VCaP (cell line): Measurements from ENCODE around the gene GRIK4.

Experiments used
- H3K27ac ChIP-seq: fragments of 450-650 bp; 2 replicates; pipeline ENCODE4 v1.5.1; 2017
- TF ChIP-seq, protein P1 (sequence below): fragments of 450-650 bp; conservative IDR thresholded peaks from 2 replicates; pipeline ENCODE4 v1.5.1; 2017; ENCODE audit warnings: mild to moderate bottlenecking, moderate library complexity

Gene GRIK4

GRCh38 chr11:120834686-120835210 is 323.2 kb downstream of the GRIK4 start:
- TF ChIP-seq, protein P1, sequence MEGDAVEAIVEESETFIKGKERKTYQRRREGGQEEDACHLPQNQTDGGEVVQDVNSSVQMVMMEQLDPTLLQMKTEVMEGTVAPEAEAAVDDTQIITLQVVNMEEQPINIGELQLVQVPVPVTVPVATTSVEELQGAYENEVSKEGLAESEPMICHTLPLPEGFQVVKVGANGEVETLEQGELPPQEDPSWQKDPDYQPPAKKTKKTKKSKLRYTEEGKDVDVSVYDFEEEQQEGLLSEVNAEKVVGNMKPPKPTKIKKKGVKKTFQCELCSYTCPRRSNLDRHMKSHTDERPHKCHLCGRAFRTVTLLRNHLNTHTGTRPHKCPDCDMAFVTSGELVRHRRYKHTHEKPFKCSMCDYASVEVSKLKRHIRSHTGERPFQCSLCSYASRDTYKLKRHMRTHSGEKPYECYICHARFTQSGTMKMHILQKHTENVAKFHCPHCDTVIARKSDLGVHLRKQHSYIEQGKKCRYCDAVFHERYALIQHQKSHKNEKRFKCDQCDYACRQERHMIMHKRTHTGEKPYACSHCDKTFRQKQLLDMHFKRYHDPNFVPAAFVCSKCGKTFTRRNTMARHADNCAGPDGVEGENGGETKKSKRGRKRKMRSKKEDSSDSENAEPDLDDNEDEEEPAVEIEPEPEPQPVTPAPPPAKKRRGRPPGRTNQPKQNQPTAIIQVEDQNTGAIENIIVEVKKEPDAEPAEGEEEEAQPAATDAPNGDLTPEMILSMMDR, result no peak
- no peak overlapping the region for H3K27ac ChIP-seq

GRCh38 chr11:120835601-120836228 is 324.2 kb downstream of the GRIK4 start:
- TF ChIP-seq, protein P1, result no peak
- no peak overlapping the region for H3K27ac ChIP-seq

- H3K27ac ChIP-seq, result no peak overlapping the region
- TF ChIP-seq, protein P1, result no peak
These were observed 326.1 kb downstream of the GRIK4 start for GRCh38 chr11:120837696-120838095.

DNA sequence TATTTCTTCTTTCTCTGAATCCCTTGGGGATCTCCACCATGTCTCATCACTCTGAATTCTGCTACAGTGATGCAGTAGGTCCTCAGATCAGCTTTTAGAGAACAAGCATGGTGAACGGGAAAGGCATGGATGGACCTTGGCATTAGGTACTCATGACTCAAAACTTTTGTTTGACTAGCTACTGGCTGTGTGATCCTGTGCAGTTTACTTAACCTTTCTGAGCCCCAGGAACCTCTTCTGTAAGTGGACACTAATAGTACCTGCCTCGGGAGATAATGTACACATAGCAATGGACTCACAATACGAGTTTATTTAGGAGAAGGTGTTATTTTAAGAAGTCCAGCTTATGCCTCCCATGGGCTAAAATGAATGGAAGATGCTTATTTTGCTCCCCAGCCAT is 327.7 kb downstream of the GRIK4 start:
- H3K27ac ChIP-seq, result no peak overlapping the region
- TF ChIP-seq, protein P1, result no peak

DNA sequence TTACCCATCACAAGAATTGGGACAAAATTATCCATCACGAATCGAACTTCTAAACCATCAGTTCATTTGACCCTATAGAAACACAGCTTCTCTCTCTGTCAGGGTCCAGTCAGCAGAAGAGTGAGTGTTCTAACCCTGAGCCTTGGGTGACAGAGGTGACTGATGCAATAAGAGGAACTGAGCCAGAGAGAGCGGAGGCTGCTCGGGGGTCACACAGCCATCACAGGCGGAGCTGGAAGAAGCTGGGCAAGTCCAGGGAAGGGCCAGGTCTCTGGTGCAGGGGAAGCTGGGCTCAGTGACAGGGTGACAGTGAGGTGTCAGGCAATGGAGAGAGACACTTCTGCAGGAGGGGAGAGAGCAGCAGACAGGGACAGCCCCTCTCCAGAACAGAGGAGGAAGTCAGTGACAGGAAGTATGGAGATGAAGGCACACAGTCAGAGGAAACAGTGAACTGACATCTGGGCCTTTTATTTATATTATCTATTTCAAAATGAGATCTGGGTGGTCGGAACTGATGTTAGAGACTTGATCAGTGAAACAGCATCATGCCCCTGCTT is 328.4 kb downstream of the GRIK4 start:
- TF ChIP-seq, protein P1, result no peak

GRCh38 chr11:120840661-120841060 is 329.1 kb downstream of the GRIK4 start:
- TF ChIP-seq, protein P1, result no peak
- H3K27ac ChIP-seq, result no peak overlapping the region

More for the DNA sequence above, 328.4 kb downstream of the GRIK4 start:
- H3K27ac ChIP-seq, result no peak overlapping the region

GRCh38 chr11:120841074-120841473 is 329.5 kb downstream of the GRIK4 start:
- no peak overlapping the region for H3K27ac ChIP-seq
- TF ChIP-seq, protein P1, result no peak
